Thoracic aorta (tissue), 2 donors: ENCODE results near the gene SKAP1. TPM values are rescaled to one million over a fixed set of nuclear protein-coding genes. Genes with fewer than 3 reads are reported as not detected.
"Not testable (repeated sequence)": the region's sequence is repeated elsewhere in the genome, so short reads cannot be mapped to it uniquely, and the experiment has no call there.

Experiments used
- ATAC-seq: fragments of 150-250 bp; one replicate; pipeline ENCODE4 v1.8.0; 2017; ENCODE audit warnings: low read depth; ENCODE audit not compliant: insufficient number of reproducible peaks, low FRiP score
- DNase-seq: peaks from one replicate; pipeline ENCODE4 v3.0.0-alpha.2; 2020; ENCODE audit warnings: low spot score
- H3K27ac ChIP-seq, 2 donors: fragments of 200-600 bp; sonication (generic); 1 replicate in 1 of 2; 2 replicates in 1 of 2; pipeline ENCODE4 v1.5.1; 2016; ENCODE audit warnings: mild to moderate bottlenecking in 2 of 2, moderate library complexity in 2 of 2
- H3K27me3 ChIP-seq: fragments of 200-600 bp; sonication (generic); replicated peaks from 2 replicates; pipeline ENCODE4 v1.6.0; 2016; ENCODE audit warnings: mild to moderate bottlenecking; ENCODE audit not compliant: insufficient read depth
- H3K36me3 ChIP-seq: fragments of 200-600 bp; sonication (generic); one replicate; pipeline ENCODE4 v1.5.1; 2016
- H3K4me1 ChIP-seq, 2 donors: fragments of 200-600 bp; sonication (generic); 1 replicate in 1 of 2; 2 replicates in 1 of 2; pipeline versions ENCODE4 v1.5.1 to v1.6.0; 2016; ENCODE audit warnings: low read depth in 2 of 2, mild to moderate bottlenecking in 1 of 2; ENCODE audit not compliant: control insufficient read depth in 1 of 2
- H3K4me3 ChIP-seq: fragments of 200-600 bp; sonication (generic); 2 replicates; pipeline ENCODE4 v1.5.1; 2016; ENCODE audit warnings: mild to moderate bottlenecking
- H3K9me3 ChIP-seq: fragments of 200-600 bp; sonication (generic); 2 replicates; pipeline ENCODE4 v1.5.1; 2016
- total RNA-seq, 2 donors: library from RNA; depleted of rRNA; stranded (reverse); fragments of >200 nt; gene quantifications; one replicate each; pipeline versions ENCODE4 v1.1.0 to v1.2.3, GENCODE V29; 2016
- TF ChIP-seq, protein P1 (sequence below): fragments of 200-600 bp; sonication (generic); IDR thresholded peaks from one replicate; pipeline ENCODE4 v1.5.1; 2019; ENCODE audit warnings: antibody characterized with exemption

SKAP1 gene
- total RNA-seq, 2 donors from 2014 or later, result 2.6 TPM; not detected in 1

DNA sequence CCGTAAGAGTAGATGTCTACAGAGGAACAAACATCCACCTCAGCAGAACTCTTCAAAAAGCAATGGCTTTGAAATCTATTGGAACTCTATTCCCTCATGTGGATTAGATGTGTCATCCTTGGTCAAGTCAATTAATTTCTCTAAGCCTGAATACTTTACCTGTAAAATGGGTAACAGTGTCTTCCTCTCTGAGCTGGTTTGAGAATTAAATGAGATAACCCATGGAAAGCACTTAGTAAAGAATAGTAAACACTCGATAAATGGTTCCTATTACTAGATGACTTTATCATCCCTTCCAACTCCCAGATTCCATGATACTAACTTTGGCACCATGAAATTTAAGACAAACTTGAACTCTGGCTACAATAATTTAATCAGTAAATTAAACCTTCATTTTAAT lies 89.1 kb downstream of the SKAP1 start:
- H3K27ac ChIP-seq, result no peak overlapping the region
- ATAC-seq (no peak), DNase-seq (no peak)
- H3K4me1 ChIP-seq, result no peaks in the 10 kb centered on the region
- H3K9me3 ChIP-seq, result no peaks in the 10 kb centered on the region
- H3K27me3 ChIP-seq, result peaks cover 6% of the 10 kb centered on the region
- H3K4me3 ChIP-seq, result no peak overlapping the region
- no peaks in the 10 kb centered on the region for H3K36me3 ChIP-seq
- TF ChIP-seq, protein P1, sequence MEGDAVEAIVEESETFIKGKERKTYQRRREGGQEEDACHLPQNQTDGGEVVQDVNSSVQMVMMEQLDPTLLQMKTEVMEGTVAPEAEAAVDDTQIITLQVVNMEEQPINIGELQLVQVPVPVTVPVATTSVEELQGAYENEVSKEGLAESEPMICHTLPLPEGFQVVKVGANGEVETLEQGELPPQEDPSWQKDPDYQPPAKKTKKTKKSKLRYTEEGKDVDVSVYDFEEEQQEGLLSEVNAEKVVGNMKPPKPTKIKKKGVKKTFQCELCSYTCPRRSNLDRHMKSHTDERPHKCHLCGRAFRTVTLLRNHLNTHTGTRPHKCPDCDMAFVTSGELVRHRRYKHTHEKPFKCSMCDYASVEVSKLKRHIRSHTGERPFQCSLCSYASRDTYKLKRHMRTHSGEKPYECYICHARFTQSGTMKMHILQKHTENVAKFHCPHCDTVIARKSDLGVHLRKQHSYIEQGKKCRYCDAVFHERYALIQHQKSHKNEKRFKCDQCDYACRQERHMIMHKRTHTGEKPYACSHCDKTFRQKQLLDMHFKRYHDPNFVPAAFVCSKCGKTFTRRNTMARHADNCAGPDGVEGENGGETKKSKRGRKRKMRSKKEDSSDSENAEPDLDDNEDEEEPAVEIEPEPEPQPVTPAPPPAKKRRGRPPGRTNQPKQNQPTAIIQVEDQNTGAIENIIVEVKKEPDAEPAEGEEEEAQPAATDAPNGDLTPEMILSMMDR, result no peak

DNA sequence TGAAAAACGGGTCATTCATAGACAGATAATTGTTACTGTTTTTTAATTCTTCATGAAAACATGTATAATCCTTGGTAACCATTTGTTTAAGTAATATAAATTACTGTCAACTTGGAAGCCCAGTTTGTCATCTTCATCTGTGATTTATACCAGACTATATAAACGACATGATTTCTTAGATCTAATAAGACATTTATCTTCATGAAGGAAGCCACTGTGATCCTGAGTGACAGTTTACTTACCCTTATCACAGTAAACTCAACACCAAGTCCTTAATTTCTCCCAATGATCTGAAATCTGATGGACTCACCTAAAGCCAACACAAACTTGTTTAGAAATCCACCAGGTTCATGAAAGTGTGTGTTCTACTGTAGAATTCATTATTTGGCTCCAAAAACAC lies 91.3 kb downstream of the SKAP1 start:
- ATAC-seq (no peak), DNase-seq (no peak)
- H3K4me1 ChIP-seq, result no peaks in the 10 kb centered on the region
- no peak overlapping the region for H3K27ac ChIP-seq
- H3K9me3 ChIP-seq, result no peaks in the 10 kb centered on the region
- no peak overlapping the region for H3K4me3 ChIP-seq
- no peaks in the 10 kb centered on the region for H3K36me3 ChIP-seq
- peaks cover 6% of the 10 kb centered on the region for H3K27me3 ChIP-seq
- TF ChIP-seq, protein P1, result no peak

DNA sequence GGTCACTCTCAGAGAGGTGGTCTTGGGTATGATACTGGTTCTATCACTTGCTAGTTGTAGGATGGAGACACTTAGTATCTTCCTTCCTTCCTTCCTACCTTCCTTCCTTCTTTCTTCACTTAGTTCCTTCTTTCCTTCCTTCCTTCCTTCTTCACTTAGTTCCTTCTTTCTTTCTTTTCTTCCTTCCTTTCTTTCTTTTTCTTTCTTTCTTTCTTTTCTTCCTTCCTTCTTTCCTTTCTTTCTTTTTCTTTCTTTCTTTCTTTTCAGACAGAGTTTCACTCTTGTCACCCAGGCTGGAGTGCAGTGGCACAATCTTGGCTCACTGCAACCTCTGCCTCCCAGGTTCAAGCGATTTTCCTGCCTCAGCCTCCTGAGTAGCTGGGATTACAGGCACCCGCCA lies 92.1 kb downstream of the SKAP1 start:
- DNase-seq, H3K9me3 ChIP-seq, H3K27me3 ChIP-seq, H3K4me1 ChIP-seq, H3K4me3 ChIP-seq, ATAC-seq, H3K27ac ChIP-seq, H3K36me3 ChIP-seq: not testable (repeated sequence)

DNA sequence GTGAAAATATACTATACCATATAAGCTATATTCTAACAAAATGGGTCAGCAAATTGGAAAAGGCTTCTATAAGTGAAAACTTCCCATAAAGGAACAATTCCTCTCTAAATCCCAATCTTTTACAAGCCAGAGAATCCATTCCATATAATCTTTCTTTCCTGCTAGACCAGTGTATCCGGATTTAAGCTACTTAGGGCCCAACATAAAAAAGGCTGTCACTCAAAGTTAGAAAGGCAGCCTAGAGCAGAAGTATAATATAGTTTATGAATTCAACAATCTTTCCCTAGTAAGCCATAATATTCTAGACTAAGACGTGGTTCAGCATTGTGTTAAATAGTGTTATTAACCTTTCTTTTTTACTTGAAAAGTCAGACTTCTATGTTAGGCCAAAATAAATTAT lies 93.0 kb downstream of the SKAP1 start:
- ATAC-seq (no peak), DNase-seq (no peak)
- Histone ChIP-seq H3K9me3 (no peaks in the 10 kb centered on the region), H3K4me1 (no peaks in the 10 kb centered on the region), H3K4me3 (no peak overlapping the region), H3K36me3 (no peaks in the 10 kb centered on the region), H3K27me3 (peaks cover 6% of the 10 kb centered on the region), H3K27ac (no peak overlapping the region)
- TF ChIP-seq, protein P1, result no peak

DNA sequence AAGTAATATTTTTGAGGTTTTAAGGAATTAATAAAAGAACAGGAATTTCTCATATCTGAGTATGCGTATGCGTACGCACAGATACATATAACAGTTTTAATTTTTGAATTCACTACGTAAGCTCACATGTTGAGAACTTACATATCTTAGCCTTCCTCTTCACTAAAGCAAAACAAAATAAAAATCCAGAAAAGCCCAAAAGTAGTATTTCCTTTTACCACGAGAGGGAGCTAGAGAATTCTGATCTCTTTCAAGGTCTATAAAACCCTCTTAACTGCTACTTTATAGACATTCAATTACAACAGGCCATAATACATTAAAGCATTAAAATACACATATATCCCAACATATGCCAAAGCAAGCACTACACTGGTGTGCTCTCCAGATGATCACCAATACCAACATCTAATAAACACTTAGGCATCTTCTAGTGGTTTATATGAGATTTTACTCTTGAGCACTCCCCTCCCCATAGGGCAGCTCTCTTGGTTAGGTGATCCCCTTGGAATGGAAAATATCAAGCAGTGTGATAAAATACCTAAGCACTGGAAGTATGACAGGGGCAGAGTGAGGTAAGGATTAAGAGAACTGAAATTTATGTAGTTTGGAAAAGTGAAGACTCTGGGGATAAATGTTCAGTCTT lies 94.0 kb downstream of the SKAP1 start:
- H3K9me3 ChIP-seq, result no peaks in the 10 kb centered on the region
- H3K4me3 ChIP-seq, result no peak overlapping the region
- H3K27me3 ChIP-seq, result peaks cover 4% of the 10 kb centered on the region

More for the DNA sequence above, 94.0 kb downstream of the SKAP1 start:
- Histone ChIP-seq H3K4me1 (no peaks in the 10 kb centered on the region), H3K36me3 (no peaks in the 10 kb centered on the region), H3K27ac (no peak overlapping the region)
- TF ChIP-seq, protein P1, result peak; percentile 69
- DNase-seq, result no peak
- ATAC-seq, result no peak
